Choroid plexus epithelial cell (primary cell): Measurements from ENCODE around the gene FKBP2.

Experiments used
- DNase-seq: peaks from one replicate; pipeline ENCODE4 v3.0.0-alpha.2; 2010; ENCODE audit warnings: low read depth
- H3K4me3 ChIP-seq: 2 replicates; pipeline ENCODE4 v1.5.1; 2011; ENCODE audit warnings: low read depth, mild to moderate bottlenecking, control low read depth, low read length, moderate library complexity
- CTCF ChIP-seq: conservative IDR thresholded peaks from 2 replicates; pipeline ENCODE4 v1.5.1; 2011; ENCODE audit warnings: low read depth, mild to moderate bottlenecking, control low read depth, inconsistent platforms, low read length, moderate library complexity

FKBP2 gene

DNA sequence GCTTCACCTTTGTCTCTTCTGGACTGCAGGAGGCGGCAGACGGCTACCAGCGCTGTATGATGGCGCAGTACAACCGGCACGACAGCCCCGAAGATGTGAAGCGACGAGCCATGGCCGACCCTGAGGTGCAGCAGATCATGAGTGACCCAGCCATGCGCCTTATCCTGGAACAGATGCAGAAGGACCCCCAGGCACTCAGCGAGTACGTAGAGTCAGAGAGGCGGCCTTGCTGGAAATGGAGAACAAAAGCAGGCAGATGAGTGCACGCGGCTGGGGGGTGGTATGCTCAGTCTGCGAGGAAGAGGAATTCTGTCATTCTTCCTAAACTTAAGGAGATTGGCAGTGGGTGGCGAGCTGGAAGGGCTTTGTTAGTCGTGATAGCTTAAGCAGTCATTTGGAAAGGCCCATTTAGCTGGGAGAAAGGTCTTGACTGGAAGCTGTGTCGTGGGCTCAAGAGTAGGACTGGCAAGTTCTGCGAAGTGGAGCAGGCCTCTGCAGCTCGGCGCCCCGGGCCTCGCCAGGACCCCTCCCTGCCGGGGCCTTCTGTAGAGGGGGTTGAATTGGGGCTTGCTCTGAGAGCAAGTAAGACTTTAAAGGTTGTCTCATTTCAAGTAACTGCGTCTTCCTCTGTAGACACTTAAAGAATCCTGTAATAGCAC is 37.3 kb upstream of the FKBP2 start:
- DNase-seq: no peak
- no peak overlapping the region for H3K4me3 ChIP-seq
- no peak for TF ChIP-seq CTCF

DNA sequence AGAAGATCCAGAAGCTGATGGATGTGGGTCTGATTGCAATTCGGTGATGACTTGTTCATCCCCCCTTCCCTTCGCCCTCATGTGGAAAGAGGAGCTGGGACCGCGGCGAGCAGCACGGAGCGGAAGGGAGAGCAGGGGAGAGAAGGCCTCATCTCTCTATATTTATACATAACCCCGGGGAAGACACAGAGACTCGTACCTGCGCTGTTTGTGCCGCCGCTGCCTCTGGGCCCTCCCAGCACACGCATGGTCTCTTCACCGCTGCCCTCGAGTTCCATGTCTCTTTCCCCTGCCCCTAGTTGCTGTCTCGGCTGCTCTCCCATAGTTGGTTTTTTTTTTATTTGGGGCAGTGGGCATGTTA is 36.8 kb upstream of the FKBP2 start:
- no peak for DNase-seq
- H3K4me3 ChIP-seq: no peak overlapping the region
- TF ChIP-seq CTCF: no peak

GRCh38 chr11:64204464-64204989 is 36.4 kb upstream of the FKBP2 start:
- peak; percentile 83 for TF ChIP-seq CTCF
- no peak overlapping the region for H3K4me3 ChIP-seq
- DNase-seq: peak; percentile 99

DNA sequence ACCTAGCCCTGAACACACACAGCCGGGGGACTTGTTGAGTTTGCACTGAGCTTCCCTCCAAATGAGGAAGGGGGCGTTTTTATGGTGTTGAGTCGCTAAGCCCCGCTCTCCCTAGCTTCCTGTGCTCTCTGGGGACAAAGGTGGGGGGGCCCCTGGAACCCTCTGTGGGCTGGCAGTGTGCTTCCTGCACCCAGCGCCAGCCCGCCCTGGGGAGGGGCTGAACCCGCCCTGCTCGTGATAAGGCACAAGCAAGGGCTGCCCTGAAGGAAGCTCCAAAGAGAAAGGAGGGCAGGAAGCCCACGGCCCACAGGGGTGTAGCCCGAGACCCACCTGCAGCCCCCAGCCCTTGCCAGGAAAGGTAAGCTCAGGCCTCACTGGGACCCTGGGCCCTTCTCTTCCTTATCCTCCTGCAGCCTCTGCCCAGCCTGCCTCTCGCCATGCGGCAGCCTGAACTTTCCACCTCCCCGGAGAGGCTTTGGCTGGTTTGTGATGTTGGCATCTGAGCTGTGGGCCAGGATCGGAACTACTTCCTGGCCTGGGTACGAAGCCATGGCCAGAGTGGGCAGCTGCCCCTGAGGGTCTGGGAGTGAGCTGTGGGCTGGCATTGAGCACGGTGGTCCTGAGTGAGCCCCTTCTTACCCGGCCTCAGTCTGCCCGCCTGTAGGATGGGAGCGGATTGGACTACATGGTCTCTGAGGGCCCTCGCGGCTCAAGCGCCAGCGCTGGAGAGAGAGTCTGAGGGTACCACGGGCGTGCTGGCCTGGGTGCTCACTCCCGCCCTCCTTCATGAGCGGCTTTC is 34.2 kb upstream of the FKBP2 start, which contains the start of gene FERMT3:
Gene FERMT3, plus strand, starts transcription at position 265 of the 799 bp plus-strand sequence. CDS start 644 bp downstream, outside the sequence.
- no peak for DNase-seq
- no peak for TF ChIP-seq CTCF
- H3K4me3 ChIP-seq: peak within 1 kb of the TSS; percentile 1

GRCh38 chr11:64207256-64208085 is 33.4 kb upstream of the FKBP2 start:
- TF ChIP-seq CTCF: peak; percentile 22
- DNase-seq: peak; percentile 82
- peak overlapping the region; percentile 1 for H3K4me3 ChIP-seq

GRCh38 chr11:64208086-64208795 is 32.7 kb upstream of the FKBP2 start:
- no peak for TF ChIP-seq CTCF
- peak overlapping the region; percentile 1 for H3K4me3 ChIP-seq
- no peak for DNase-seq
